Measurements from ENCODE around the gene VMP1. TPM values are rescaled to one million over a fixed set of nuclear protein-coding genes. Genes with fewer than 3 reads are reported as not detected.
A peak's percentile ranks its signal among the peaks of the same experiment; 100 is the strongest.

Gene VMP1
- total and polyA plus RNA-seq, 4 donors = 43.3 to 507 (median 352) TPM

GRCh38 chr17:59810894-59811153 lies 103.4 kb downstream of the VMP1 start:
- no peaks in the 10 kb centered on the region for H3K36me3 ChIP-seq (ENCODE audit: control insufficient read depth in 1 of 2, insufficient read depth in 2 of 2, low read length in 1 of 2)
- no peak overlapping the region for H3K4me3 ChIP-seq (ENCODE audit: low read length in 2 of 2)
- ATAC-seq (ENCODE audit: low FRiP score) (no peak), DNase-seq (no peak)
- no peaks in the 10 kb centered on the region for H3K27me3 ChIP-seq (ENCODE audit: control insufficient read depth in 1 of 2, insufficient read depth in 2 of 2, low read length in 1 of 2)
- no peak overlapping the region for H3K27ac ChIP-seq (ENCODE audit: low read depth in 1 of 2, low read length in 2 of 2)
- H3K4me1 ChIP-seq (ENCODE audit: control insufficient read depth in 1 of 2, insufficient read depth in 2 of 2, low read length in 2 of 2) = no peaks in the 10 kb centered on the region
- H3K9me3 ChIP-seq (ENCODE audit: control insufficient read depth, low read length) = no peaks in the 10 kb centered on the region
- WGBS, 2 donors = 95 to 97% methylated on average over 1 of the region's 1 CpG
- intact Hi-C loops (cut with DNase I) = no loop called here

GRCh38 chr17:59811209-59811608 lies 103.8 kb downstream of the VMP1 start:
- WGBS, 2 donors = 66 to 76% methylated on average over 1 of the region's 1 CpG
- intact Hi-C loops (cut with DNase I) = no loop called here
- no peaks in the 10 kb centered on the region for H3K36me3 ChIP-seq (ENCODE audit: control insufficient read depth in 1 of 2, insufficient read depth in 2 of 2, low read length in 1 of 2)
- H3K27me3 ChIP-seq (ENCODE audit: control insufficient read depth in 1 of 2, insufficient read depth in 2 of 2, low read length in 1 of 2) = no peaks in the 10 kb centered on the region
- H3K27ac ChIP-seq (ENCODE audit: low read depth in 1 of 2, low read length in 2 of 2) = no peak overlapping the region
- ATAC-seq (ENCODE audit: low FRiP score) (no peak), DNase-seq (no peak)
- no peaks in the 10 kb centered on the region for H3K9me3 ChIP-seq (ENCODE audit: control insufficient read depth, low read length)
- no peak overlapping the region for H3K4me3 ChIP-seq (ENCODE audit: low read length in 2 of 2)
- no peaks in the 10 kb centered on the region for H3K4me1 ChIP-seq (ENCODE audit: control insufficient read depth in 1 of 2, insufficient read depth in 2 of 2, low read length in 2 of 2)

- H3K27ac ChIP-seq (ENCODE audit: low read depth in 1 of 2, low read length in 2 of 2) = no peak overlapping the region
- intact Hi-C loops (cut with DNase I) = no loop called here
- no peaks in the 10 kb centered on the region for H3K36me3 ChIP-seq (ENCODE audit: control insufficient read depth in 1 of 2, insufficient read depth in 2 of 2, low read length in 1 of 2)
- H3K27me3 ChIP-seq (ENCODE audit: control insufficient read depth in 1 of 2, insufficient read depth in 2 of 2, low read length in 1 of 2) = no peaks in the 10 kb centered on the region
- no peaks in the 10 kb centered on the region for H3K4me1 ChIP-seq (ENCODE audit: control insufficient read depth in 1 of 2, insufficient read depth in 2 of 2, low read length in 2 of 2)
- no peaks in the 10 kb centered on the region for H3K9me3 ChIP-seq (ENCODE audit: control insufficient read depth, low read length)
- no peak for DNase-seq
- ATAC-seq (ENCODE audit: low FRiP score) = no peak
- 92 to 95% methylated on average over 3 of the region's 3 CpGs for WGBS, 2 donors
- no peak overlapping the region for H3K4me3 ChIP-seq (ENCODE audit: low read length in 2 of 2)
Observed at GRCh38 chr17:59812139-59812538, 104.7 kb downstream of the VMP1 start.

GRCh38 chr17:59814276-59814675 lies 106.8 kb downstream of the VMP1 start:
- ATAC-seq (ENCODE audit: low FRiP score) = no peak
- Histone ChIP-seq H3K27ac (ENCODE audit: low read depth in 1 of 2, low read length in 2 of 2) (no peak overlapping the region), H3K4me1 (ENCODE audit: control insufficient read depth in 1 of 2, insufficient read depth in 2 of 2, low read length in 2 of 2) (no peaks in the 10 kb centered on the region)

GRCh38 chr17:59814685-59815084 lies 107.2 kb downstream of the VMP1 start:
- intact Hi-C loops (cut with DNase I) = no loop called here
- 63 to 72% methylated on average over 3 of the region's 3 CpGs for WGBS, 2 donors
- Histone ChIP-seq H3K27ac (ENCODE audit: low read depth in 1 of 2, low read length in 2 of 2) (no peak overlapping the region), H3K4me1 (ENCODE audit: control insufficient read depth in 1 of 2, insufficient read depth in 2 of 2, low read length in 2 of 2) (no peaks in the 10 kb centered on the region), H3K36me3 (ENCODE audit: control insufficient read depth in 1 of 2, insufficient read depth in 2 of 2, low read length in 1 of 2) (no peaks in the 10 kb centered on the region), H3K27me3 (ENCODE audit: control insufficient read depth in 1 of 2, insufficient read depth in 2 of 2, low read length in 1 of 2) (no peaks in the 10 kb centered on the region), H3K9me3 (ENCODE audit: control insufficient read depth, low read length) (no peaks in the 10 kb centered on the region), H3K4me3 (ENCODE audit: low read length in 2 of 2) (no peak overlapping the region)
- no peak for ATAC-seq (ENCODE audit: low FRiP score)
- no peak for DNase-seq

More at GRCh38 chr17:59814276-59814675, 106.8 kb downstream of the VMP1 start:
- WGBS, 2 donors = 100% methylated on average over 1 of the region's 1 CpG
- no peaks in the 10 kb centered on the region for H3K9me3 ChIP-seq (ENCODE audit: control insufficient read depth, low read length)
- no peaks in the 10 kb centered on the region for H3K36me3 ChIP-seq (ENCODE audit: control insufficient read depth in 1 of 2, insufficient read depth in 2 of 2, low read length in 1 of 2)
- no peaks in the 10 kb centered on the region for H3K27me3 ChIP-seq (ENCODE audit: control insufficient read depth in 1 of 2, insufficient read depth in 2 of 2, low read length in 1 of 2)
- intact Hi-C loops (cut with DNase I) = no loop called here
- H3K4me3 ChIP-seq (ENCODE audit: low read length in 2 of 2) = no peak overlapping the region
- DNase-seq = no peak

- no peaks in the 10 kb centered on the region for H3K9me3 ChIP-seq (ENCODE audit: control insufficient read depth, low read length)
- DNase-seq (no peak), ATAC-seq (ENCODE audit: low FRiP score) (no peak)
- no peak overlapping the region for H3K27ac ChIP-seq (ENCODE audit: low read depth in 1 of 2, low read length in 2 of 2)
- no peak overlapping the region for H3K4me3 ChIP-seq (ENCODE audit: low read length in 2 of 2)
- 48 to 89% methylated on average over 1 of the region's 1 CpG for WGBS, 2 donors
- intact Hi-C loops (cut with DNase I) = no loop called here
- no peaks in the 10 kb centered on the region for H3K27me3 ChIP-seq (ENCODE audit: control insufficient read depth in 1 of 2, insufficient read depth in 2 of 2, low read length in 1 of 2)
- H3K4me1 ChIP-seq (ENCODE audit: control insufficient read depth in 1 of 2, insufficient read depth in 2 of 2, low read length in 2 of 2) = no peaks in the 10 kb centered on the region
- no peaks in the 10 kb centered on the region for H3K36me3 ChIP-seq (ENCODE audit: control insufficient read depth in 1 of 2, insufficient read depth in 2 of 2, low read length in 1 of 2)
Observed at GRCh38 chr17:59815965-59816364, 108.5 kb downstream of the VMP1 start.

- DNase-seq = no peak
- ATAC-seq (ENCODE audit: low FRiP score) = peak; percentile 49
- WGBS, 2 donors = 62 to 67% methylated on average over 5 of the region's 5 CpGs
Observed at GRCh38 chr17:59825533-59826322, 118.3 kb downstream of the VMP1 start.

GRCh38 chr17:59826706-59827453 lies 119.4 kb downstream of the VMP1 start:
- Histone ChIP-seq H3K36me3 (ENCODE audit: control insufficient read depth in 1 of 2, insufficient read depth in 2 of 2, low read length in 1 of 2) (no peaks in the 10 kb centered on the region), H3K27ac (ENCODE audit: low read depth in 1 of 2, low read length in 2 of 2) (no peak overlapping the region), H3K4me1 (ENCODE audit: control insufficient read depth in 1 of 2, insufficient read depth in 2 of 2, low read length in 2 of 2) (peaks cover 3 to 4% of the 10 kb centered on the region in 2 donors), H3K9me3 (ENCODE audit: control insufficient read depth, low read length) (no peaks in the 10 kb centered on the region), H3K27me3 (ENCODE audit: control insufficient read depth in 1 of 2, insufficient read depth in 2 of 2, low read length in 1 of 2) (no peaks in the 10 kb centered on the region), H3K4me3 (ENCODE audit: low read length in 2 of 2) (no peak overlapping the region)
- 93 to 95% methylated on average over 4 of the region's 4 CpGs for WGBS, 2 donors
- intact Hi-C loops (cut with DNase I) = loop anchor here in 1 of 2 donors (5.0 kb wide), 1 partner anchor 40 kb away; no protein-coding TSS in a partner anchor
- no peak for ATAC-seq (ENCODE audit: low FRiP score)
- DNase-seq = no peak

More at GRCh38 chr17:59825533-59826322, 118.3 kb downstream of the VMP1 start:
- intact Hi-C loops (cut with DNase I) = loop anchor here in 1 of 2 donors (5.0 kb wide), 1 partner anchor 38 kb away; no protein-coding TSS in a partner anchor
- H3K4me3 ChIP-seq (ENCODE audit: low read length in 2 of 2) = no peak overlapping the region
- no peaks in the 10 kb centered on the region for H3K36me3 ChIP-seq (ENCODE audit: control insufficient read depth in 1 of 2, insufficient read depth in 2 of 2, low read length in 1 of 2)
- peak overlapping the region; percentile 3 to 48 for H3K27ac ChIP-seq (ENCODE audit: low read depth in 1 of 2, low read length in 2 of 2)
- peaks cover 2 to 3% of the 10 kb centered on the region in 2 donors for H3K4me1 ChIP-seq (ENCODE audit: control insufficient read depth in 1 of 2, insufficient read depth in 2 of 2, low read length in 2 of 2)
- H3K27me3 ChIP-seq (ENCODE audit: control insufficient read depth in 1 of 2, insufficient read depth in 2 of 2, low read length in 1 of 2) = no peaks in the 10 kb centered on the region
- H3K9me3 ChIP-seq (ENCODE audit: control insufficient read depth, low read length) = no peaks in the 10 kb centered on the region
